Dermis blood vessel endothelial cell (primary cell): ENCODE data around the gene SRRM2. TPM values are rescaled to one million over a fixed set of nuclear protein-coding genes. Genes with fewer than 3 reads are reported as not detected.

Experiments
- DNase-seq: peaks from one replicate; pipeline ENCODE4 v3.0.0; 2010
- total RNA-seq: library from RNA; depleted of rRNA; stranded (reverse); fragments of >200 nt; gene quantifications from 2 replicates; pipeline ENCODE4 v1.2.3, GENCODE V29; 2014

The SRRM2 gene
- total RNA-seq, 1 donor from 2014 or later, result 66.2 TPM

DNA sequence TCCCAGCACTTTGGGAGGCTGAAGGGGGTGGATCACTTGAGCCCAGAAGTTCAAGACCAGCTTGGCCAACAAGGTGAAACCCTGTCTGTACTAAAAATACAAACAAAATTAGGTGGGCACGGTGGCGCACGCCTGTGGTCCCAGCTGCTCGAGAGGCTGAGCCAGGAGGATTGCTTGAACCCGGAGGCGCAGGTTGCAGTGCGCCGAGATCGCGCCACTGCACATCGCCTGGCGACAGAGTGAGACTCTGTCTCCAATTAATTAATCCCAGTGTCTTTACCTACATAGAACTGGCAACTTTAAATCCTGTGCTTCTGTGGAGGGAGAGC lies 26.2 kb downstream of the SRRM2 start:
- no peak for DNase-seq

DNA sequence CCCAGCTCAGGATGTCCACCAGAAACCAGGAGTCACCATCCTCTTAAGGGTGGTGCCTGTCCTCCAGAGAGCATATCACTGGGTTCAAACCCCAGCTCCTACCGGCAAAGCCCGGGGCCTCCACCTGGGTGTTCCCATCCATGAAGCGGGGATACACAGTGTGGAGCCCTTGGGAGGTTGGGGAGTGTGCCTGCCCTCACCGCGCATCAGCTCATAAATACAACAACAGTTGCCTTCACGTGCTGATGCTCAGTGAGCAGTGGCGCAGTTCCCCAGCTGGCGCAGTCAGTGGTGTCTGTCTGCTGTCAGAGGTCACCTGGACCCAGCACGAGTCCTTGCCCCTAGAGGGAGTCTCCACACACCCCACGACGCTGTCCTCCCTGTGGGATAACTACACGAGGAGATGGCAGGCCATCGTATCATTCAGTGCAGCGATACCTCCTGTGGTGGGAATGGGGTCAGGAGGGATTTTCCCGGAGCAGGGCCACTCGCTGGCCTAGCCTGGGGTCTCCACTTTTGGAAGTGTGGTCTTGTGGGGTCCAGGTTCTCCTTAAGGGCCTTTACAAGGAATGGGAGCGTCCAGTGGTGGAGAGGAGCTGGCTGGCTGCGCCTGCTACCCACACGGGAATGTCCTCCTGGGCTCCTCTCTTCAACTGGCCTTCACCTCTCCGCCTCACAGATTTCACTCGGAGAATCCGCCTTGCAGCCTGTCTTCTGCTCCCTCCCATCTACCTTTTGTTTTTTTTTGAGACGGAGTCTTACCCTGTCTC lies 26.9 kb downstream of the SRRM2 start:
- DNase-seq, result no peak

DNA sequence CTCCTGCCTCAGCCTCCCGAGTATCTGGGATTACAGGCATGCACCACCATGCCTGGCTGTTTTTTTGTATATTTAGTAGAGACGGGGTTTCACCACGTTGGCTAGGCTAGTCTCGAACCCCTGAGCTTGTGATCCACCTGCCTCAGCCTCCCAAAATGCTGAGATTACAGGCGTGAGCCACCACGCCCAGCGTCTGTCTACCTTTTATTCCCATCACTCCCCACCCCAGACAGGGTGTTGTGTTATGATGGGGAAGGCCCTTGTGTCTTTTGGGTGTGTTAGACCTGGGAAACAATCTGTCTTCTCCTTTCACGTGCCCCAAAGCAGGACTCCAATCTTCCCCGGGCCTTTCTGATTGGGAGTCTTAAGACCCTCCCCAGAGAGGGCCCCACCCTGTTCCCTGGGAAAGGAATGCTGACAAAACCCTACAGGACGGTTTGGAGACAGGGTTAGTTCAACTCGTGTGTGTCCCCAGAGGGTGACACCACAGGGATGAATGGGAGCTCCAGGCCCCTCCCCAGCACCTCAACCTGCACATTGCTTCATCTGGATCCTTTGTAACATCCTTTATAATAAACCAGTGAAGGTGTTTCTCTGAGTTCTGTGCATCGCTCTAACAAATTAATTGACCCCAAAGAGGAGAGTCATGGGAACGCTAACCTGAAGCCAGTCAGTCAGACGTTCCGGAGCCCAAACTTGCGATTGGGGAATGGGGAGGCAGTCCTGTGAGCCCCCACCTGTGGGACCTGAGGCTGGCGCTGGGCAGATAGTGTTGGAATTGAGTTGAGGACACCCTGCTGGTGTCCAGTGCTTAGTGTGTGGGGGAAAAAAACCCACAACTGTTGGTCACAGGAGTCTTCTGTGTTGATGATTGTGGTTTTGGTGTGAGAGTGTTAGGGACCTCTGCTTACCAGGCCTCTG lies 27.8 kb downstream of the SRRM2 start:
- DNase-seq, result no peak

DNA sequence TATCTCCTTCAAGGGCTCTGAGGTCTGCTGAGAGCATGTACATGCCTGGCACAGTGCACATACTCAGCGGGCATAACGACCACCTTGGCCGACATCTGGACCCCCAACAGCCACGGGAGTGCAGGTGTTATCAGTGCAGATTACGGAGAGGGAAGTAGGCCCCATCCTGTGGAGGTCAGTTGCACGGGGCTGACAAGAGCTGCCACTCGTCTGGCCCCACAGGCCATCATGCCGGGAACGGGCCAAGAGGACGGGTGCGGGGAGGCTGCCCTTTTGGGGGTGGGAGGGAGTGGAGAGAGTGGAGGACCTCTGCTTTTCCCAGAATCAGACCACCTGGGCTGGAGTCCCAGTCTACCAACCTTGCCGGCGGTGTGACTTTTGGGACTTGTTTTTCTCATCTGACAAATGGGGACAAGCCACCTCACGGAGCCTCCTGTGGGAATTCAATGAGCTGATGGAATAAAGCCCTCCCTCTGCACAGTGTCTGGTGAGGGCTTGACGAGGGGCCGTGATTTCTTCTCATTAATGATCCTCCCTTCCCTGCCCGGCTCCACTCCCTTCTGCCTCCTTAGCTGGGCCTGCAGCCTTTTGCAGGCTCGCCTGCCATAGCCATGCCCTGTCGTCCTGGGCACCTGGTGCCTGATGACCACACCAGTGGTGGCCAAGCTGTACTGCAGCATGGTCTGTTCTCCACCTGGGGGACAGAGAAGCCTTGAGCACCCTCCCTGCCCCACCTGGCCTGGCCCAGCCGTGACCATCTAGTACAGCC lies 30.3 kb downstream of the SRRM2 start:
- no peak for DNase-seq

DNA sequence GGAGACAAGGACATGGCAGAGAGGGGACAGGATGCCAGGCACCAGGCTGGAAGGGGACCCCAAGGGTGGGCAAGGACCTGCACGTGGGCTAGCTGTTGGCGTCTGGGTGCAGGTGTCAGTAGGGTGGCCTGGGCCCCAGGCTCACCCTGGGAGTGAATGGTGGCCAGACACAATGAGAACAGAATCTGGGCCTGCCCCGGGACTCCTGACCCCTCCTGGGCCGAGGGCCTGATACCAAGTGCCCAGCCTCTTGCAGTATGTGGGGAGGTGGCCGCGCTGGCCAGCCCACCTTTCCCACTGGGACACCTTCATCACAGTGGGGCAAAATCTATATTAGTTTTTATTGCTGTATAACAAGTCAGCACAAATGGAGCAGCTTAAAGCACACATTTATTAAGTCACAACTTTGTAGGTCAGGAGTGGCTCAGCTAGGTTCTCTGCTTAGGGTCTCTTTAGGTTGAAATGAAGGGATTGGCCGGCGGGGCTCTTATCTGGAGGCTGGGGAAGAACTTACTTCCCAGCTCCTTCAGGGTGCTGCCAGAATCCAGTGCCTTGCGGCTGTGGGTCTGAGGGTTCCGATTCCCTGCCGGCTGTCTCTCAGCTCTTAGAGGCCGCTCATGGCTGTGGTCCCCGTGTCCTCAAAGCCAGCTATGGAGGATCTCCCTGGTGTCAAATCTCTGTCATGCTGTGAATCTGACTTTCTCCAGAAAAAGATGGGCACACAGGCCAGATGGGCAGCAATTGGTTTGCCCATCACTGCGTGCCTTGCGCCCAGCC lies 31.3 kb downstream of the SRRM2 start:
- no peak for DNase-seq

DNA sequence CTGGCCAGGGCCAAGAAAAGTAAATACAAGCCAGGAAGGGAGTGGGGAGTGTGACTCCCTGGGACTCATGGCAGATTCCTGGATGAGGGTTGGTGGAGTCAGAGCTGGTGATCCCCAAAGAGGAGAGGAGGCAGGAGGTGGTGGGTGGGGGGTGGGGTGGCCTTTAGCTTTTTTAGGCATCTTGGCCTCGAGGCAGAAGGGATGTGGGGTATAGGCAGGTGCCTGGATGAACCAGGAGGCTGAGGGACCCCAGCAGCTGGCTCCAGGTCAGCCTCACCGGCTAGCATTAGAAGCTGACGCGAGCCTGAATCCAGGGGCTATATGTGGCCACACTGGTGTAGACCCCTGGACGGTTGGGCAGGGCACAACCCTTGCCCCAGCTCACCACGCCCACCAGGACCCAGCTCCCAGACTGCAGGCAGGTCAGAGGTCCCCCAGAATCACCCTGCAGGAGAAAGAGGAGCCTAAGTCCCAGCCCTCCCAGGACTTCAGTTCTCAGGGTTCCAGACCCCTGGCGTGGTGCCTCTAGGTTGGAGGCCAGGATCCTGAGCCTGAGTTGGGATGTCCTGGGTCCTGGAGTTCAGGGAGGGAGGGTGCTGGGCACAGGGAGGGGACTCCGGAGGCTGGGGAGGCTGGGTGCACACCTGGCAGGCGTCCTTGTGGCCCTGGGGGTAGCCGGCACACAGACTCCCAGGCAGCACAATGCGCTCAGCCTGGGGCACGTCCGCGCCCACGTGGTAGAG lies 32.1 kb downstream of the SRRM2 start:
- no peak for DNase-seq

DNA sequence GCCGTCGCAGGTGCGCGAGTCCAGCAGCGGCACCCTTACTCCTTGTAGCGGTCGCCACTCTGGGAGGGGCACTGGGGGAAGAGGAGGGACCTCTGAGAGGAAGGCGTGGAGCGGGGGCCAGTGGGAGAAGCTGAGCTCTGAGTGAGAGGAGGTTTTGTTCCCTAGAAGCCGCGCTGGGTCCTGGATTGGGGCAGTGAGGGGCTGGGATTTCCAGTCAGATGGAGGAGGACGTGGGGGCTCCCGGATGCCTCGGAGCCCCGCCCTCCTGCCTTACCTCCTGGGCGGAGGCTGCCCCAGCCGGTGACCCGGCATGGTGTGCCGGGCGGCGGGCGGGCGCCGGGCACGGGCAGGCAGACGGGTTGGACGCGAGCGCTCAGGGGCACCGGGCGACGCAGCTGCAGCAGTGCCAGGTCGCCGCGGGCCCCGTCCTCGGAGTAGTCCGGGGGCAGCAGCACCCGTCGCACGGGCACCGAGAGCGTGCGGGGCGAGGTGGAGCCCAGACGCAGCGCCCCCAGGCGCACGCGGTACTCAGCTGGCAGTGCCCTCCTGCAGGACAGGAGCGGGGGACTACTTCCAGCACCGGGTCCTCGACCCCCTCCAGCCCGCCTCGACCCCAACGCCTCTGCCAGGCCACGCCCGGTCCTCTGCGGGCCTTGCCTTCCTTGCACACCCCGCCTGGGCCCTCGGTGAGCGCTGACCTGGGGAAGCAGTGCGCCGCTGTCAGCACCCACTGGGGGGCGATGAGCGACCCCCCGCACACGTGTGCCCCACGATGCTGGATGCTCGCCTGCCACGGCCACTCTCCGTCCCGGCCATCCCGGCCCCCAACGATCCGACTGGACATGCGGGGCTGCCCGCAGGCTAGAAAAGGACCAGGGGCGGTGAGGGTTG lies 32.9 kb downstream of the SRRM2 start:
- no peak for DNase-seq

DNA sequence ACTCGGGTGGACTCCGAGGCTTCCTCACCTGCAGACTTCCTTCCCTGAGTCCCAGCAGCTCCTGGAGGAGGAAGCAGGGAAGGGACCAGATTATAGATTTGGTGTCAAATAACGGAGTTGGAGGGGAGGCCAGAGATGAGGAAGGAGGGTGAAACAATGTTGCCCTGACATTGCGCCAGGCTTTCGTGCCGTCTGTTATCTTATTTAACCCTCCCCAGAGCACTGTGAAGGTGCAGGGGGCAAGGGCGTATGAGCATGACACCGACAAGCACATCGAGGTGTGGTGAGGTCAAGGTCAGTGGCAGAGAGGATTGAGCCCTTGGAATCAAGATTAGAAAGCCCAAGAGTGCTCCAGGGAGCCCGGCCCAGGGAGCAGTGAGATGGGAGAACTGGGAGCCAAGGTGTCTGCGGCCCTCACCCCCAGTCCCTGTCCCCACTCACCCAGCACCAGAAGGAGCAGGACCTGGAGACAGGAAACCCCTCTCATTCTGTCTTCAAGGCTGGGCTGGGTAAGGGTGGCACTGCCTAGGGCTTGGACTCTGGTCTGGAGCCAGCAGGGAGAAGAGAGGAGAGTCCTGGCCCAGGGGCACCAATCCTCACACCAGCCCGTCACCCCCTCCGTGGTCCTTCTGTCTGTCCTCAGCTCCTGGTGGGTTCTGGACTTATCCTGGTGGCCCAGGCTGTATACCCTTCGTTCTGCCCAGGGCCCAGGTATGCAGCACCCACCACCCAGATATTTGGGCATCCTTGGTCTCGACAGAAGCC lies 33.8 kb downstream of the SRRM2 start:
- DNase-seq, result no peak

DNA sequence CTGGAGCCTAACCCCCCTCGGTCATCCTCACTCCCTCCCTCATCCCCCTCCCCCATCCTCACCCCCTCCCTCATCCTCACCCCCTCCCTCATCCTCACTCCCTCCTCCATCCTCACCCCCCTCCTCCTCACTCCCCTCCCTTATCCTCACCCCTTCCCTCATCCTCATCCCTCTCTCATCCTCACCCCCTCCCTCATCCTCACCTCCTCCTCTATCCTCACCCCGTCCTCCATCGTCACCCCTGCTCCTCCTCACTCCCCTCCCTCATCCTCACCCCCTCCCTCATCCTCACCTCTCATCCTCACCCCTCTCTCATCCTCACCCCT lies 34.4 kb downstream of the SRRM2 start:
- DNase-seq, result no peak

DNA sequence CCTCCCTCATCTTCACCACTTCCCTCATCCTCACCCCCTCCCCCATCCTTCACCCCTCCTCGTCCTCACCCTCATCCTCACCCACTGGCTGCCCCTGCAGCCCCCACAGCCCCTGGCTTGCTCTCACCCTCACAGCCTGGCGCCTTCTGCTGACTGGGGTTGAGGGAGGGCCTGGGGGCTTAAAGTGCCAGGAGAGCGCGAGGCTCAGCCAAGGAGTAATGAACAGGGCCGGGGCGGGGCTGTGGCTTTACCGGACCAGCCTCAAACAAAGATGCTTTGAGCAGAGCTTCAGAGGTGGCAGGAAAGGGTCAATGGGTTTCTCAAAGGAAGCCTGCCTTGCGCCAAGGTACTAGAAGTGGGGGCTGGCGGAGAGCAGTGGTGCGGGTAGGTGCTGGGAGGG lies 35.0 kb downstream of the SRRM2 start, which contains the start of gene PRSS33:
Gene PRSS33, minus strand, starts transcription at position 155 of the 400 bp plus-strand sequence. CDS start 1,013 bp downstream, outside the sequence.
- no peak for DNase-seq

DNA sequence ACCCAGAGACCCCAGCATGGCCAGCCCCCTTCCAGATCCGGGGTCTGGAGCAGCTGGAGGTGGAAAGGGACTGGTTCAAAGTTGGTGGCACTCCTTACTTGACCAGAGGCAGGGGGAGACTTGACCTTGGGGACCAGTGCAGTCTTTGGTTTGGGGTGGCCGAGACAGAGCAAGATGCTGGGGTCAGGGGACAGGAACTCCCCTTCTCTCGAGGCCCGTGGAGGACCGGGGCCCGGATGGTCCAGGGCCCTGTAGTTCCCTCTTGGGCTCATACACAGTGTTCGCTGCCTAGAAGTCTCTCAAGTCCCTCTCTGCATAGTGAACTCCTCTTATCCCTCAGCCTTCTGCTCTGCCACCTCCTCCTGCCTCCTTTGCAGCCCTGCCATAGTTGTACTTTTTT lies 35.5 kb downstream of the SRRM2 start:
- no peak for DNase-seq

DNA sequence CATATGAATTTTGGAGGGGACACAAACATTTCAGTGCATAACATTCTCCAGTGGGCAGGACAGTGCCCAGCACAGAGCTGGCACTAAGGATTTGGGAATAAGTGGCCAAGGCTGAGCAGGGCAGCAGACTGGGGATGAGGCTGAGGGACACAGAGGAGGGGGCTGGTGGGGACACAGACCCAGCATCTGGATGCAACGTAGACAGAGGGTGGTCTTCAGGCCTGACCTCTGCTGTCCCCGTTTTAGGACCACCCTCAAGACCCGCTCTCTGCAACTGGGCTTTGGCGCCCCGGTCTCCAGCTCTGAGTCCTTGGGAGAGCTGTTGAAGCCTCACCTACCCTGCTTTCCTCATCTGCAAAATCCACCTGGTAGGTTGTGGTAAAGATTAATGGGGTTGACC lies 38.2 kb downstream of the SRRM2 start:
- no peak for DNase-seq

DNA sequence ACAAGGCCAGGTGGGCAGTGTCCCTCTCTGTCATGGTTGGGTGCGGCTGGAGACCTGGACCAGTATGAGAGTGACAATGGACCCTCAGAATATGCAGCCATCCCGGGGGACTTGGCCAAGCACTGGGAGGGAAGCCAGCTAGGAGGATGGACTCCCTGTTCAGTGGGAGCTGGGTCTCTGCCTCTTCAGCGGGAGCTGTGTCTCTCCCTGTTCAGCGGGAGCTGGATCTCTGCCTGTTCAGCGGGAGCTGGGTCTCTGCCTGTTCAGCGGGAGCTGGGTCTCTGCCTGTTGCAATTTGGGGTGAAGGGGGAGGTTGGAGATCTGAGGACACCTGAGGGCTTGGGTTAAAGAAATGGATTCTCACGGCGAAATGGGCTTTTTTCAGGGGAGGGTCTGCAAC lies 38.7 kb downstream of the SRRM2 start:
- no peak for DNase-seq

DNA sequence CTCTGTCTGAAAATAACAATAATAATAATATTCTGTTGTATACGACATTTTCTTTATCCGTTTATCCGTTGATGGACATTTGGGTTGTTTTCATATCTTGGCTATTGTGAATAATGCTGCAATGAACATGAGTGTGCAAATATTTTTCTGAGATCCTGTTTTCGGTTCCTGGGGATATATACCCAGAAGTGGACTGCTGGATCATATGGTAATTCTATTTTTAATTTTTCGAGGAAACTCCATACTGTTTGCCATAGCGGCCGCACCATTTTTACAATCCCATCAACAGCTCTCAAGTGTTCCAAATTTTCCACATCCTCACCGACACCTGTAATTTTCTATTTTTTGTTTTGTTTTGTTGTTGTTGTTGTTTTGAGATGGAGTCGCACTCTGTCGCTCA lies 40.5 kb downstream of the SRRM2 start:
- DNase-seq, result no peak

DNA sequence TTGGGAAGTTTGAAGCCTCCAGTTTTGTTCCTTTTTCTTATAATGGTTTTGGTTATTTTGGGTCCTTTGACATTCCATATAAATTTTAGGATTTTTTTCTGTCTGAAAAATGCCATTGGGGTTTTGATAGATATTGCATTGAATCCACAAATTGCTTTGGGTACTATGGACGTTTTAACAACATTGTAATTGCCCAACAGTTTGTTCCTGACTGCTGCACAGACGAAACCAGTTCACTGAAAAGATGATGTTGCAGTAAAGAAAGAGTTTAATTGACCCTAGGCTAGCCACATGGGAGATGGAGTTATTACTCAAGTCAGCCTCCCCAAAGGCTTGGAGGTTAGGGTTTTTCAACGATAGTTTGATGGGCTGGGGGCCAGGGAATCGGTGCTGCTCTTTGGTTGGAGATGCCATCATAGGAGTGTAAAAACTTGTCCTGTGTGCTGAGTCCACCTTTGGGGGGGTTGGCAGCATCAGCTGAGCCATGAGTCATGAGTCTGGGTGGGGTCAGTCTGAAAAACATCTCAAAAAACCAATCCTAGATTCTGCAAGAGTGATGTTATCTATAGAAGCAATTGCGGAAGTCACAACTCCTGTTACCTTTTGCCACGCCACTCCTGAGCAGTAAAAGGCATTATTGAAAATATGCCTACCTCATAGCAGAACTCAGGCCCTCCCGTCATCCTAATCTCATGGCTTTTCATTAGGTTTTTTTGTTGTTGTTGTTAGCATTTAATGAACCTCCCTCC lies 43.1 kb downstream of the SRRM2 start:
- no peak for DNase-seq

DNA sequence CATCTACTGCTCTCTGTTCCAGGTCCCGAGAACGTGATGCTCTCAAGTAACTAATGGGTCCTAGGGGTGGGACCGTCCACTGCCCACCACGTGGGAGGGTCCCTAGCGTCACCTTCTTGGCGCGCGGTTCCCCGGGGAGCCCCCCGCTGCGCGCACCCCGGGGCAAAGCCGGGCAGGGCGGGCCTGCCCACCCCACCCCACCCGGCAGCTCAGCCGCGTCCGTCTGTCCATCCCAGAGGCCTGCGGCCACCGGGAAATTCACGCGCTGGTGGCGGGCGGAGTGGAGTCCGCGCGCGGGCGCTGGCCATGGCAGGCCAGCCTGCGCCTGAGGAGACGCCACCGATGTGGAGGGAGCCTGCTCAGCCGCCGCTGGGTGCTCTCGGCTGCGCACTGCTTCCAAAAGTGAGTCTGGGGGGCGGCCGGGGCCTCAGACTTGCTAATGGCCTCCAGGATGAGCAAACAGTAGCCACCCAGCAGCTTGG lies 46.3 kb downstream of the SRRM2 start:
- DNase-seq, result no peak

DNA sequence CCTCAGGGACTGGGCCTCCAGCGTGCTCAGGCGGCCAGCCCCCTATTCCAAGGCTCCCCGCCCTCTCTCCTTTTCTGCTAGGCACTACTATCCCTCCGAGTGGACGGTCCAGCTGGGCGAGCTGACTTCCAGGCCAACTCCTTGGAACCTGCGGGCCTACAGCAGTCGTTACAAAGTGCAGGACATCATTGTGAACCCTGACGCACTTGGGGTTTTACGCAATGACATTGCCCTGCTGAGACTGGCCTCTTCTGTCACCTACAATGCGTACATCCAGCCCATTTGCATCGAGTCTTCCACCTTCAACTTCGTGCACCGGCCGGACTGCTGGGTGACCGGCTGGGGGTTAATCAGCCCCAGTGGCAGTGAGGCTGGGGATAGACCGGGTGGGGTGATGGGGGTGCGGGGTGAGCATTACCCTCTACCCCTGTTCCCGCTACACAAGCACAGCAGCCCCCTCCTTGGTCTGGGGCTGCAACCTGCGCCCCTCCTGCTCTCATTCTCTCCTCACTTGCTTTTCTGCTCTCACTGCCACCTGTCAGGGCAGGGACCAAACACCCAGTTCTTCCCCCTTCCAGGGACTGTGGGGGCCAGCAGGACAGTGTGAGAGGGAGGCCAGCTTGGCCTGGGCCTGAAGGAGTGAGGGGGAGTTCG lies 46.9 kb downstream of the SRRM2 start:
- DNase-seq, result no peak

DNA sequence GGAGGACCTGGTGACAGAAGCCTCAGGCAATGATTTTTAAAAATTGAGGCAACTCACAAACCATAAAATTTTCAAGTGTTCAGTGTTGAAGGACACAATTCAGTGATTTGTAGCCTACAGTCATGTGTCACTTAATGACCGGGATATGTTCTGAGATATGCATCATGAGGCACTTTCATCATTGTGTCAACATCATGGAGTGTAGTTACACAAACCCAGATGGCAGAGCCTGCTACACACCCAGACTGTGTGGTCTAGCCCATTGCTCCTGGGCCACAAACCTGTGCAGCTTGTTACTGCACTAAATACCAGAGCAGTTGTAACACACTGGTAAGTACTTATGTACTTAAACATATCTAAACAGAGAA lies 47.4 kb downstream of the SRRM2 start:
- DNase-seq, result no peak
